Activated CD4-positive, alpha-beta T cell treated with anti-CD3 and anti-CD28 coated beads, Interleukin-2, amount 50 U/mL, for 1 hour (primary cell): ENCODE results near the gene NEIL1.

Experiments used
- DNase-seq: peaks from one replicate; pipeline ENCODE4 v3.0.0-alpha.2; 2020

The NEIL1 gene

DNA sequence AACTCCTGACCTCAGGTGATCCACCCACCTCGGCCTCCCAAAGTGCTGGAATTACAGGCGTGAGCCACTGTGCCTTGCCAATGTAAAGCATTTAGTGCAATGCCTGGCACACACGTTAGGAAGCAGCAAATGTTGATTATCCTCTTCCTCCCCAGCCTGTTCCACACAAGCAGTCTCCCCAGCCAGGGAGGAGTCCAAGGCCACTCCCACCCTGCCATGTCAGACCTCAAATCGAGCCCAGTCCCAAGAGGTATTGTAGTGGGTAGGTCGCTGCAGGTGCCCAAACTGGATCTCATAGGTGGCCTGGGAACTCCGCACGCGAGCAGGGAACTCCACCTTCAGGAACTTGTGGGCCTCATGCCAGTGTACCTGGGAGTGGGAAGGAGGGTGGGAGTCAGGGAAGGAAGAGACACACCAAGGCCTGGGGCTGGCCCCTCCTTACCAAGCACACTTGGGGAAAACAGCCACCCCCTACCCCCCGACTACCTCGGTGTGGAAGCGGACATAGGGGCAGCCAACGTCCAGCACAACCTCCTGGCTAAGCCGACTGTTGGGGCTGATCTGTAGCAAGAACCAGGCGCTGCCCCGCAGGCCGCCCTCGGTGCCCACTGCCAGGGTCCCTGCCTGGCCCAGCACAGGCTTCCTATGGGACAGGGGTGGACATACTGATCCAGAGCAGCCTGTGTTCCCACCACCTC, 11.3 kb downstream of the NEIL1 start:
- DNase-seq: no peak

GRCh38 chr15:75358771-75359536, 12.1 kb downstream of the NEIL1 start:
- no peak for DNase-seq

DNA sequence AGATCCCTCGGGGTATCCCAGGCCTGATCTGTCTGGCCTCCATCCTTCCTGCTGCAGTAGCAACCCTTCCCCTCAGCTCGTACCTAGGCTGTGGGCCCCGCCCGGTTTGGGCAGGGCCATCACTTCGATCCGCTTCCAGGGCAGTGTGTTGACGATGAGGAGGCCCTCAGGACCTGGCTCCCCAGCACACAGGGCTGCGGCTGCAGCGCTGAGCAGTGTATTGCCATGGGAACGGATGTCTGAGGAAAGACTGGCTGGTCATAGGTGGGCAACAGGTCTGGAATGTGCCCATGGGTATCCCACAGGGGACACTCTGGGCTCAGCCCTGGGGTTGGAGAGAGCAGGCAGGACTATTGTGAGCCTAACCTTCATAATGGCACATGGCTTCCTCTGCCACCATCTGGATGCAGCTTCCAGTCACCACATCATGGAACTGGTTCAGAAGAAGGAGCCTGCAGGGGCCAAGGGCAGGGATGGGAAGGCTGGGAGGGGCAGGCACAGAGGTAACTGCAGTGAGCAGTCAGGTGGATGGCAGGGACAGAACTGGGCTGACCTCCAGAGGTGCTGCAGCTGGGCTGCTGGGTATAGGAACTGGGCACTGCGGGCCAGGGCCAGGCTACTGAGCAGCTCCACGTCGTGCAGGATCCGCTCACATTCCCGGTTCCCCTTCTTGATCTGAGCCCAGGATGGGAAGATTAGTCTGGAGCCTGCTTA, 12.9 kb downstream of the NEIL1 start:
- no peak for DNase-seq

DNA sequence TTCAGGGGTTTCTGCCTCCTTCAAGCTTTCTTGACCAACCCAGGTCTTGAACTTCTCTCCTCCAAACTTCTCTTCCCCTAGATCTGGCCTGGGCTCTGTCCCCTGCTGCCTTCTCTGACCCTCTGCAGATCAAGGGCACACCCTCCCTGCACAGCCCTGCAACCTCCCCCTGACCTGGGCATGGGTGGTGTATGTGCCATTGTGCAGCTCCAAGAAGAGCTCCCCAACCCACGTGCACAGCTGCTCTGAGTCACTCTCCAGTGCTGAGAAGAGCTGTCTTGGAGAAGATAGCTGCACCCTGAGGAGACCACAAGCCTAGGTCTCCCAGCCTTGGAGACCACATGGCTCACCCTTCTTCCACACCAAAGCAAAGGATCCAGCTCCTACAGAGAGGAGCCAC, 13.6 kb downstream of the NEIL1 start:
- no peak for DNase-seq

DNA sequence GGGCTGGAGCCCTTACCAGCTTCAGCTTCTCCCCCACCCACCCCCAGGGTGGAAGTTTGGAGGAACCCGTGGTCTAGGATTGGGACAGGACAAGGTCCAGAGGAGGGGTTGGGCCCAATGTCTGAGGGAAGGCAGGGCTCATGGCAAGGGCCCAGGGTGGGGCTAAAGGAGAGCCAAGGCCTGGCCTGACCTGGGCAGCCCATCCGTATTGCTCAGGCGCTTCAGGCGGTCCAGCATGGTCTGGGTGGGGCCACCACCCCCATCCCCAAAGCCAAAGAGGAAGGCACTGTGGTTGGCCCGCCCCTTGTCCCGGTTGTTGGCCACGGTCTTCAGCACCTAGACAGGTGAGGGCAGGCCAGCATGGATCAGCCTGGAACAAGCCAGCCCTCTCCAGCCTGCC, 14.0 kb downstream of the NEIL1 start:
- no peak for DNase-seq

DNA sequence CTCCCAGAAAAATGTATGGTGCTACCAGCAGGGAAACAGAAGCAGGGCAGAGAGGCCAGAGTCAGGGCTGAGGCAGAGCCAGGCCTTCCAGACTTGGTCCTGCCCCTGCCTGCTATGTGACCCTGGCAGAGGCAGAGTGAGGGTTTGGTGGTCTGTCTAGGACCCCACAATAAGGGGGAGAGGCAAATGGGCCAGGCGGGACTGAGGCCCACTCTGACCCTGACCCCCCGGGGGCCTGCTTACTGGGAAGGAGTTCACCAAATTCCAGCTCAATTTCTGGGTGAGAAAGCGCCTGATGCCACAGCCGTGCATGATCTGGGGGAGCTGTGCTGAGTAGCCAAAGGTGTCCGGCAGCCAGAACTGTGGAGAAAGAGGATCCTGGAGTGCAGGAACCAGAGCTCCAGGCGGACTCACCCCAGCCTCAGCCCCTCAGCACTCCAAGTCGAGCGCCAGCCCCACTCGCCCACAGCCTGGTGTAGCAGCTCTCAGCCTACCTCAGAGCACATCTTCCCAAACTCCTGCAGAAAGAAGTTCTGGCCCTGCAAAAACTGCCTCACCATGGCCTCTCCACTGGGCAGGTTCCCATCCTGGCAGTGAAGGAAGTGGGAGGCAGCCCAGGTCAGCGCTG, 14.6 kb downstream of the NEIL1 start:
- DNase-seq: no peak

DNA sequence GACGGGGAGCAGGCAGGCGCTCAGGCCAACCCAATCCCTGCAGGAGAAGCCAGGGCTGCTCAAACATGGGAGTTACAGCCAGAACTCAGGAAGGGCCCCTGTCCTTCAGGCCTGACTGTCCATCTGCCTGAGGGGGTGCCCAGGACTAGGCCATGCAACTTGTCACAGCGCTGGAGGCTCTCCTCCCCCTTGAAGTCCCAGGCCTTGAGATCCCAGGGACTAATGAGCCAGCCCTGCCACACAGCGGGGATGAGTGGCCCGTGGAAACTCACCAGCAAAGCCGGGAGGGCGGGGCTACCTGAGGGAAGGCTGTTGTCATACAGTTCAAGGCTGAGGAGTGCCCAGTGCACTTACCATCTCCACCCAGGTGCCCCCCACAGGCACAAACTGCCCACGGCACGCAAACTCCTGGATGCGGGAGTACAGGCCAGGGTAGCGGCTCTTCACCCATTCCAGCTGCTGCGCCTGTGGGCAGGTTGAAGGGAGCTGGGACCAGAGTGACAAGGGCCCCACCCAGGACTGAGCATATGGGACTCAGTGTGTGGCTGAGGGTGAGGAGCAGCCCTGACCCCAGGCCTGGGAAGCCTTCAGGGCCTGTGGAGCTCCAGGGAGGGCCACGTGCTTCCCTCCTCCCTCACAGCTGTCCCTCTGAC, 15.3 kb downstream of the NEIL1 start:
- no peak for DNase-seq

GRCh38 chr15:75362642-75363249, 15.9 kb downstream of the NEIL1 start:
- no peak for DNase-seq

DNA sequence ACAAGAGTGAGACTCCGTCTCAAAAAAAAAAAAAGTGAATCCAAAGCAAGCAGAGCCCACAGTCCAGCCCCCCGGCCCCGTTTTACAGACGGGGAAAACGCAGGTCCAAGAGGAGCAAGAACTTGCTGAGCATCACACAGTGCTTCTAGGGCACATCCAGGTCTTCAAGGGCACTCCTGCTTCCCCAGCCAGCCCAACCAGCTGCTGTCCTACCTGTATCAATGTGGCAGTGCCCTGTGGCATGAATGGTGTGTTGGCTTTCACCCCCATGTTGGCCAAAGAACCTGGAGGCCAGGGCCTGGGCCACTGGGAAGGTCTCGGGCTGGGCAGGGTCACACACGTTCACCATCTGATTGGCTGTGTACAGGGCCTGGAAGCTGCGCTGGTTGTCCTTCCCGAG, 16.9 kb downstream of the NEIL1 start:
- DNase-seq: no peak

- no peak for DNase-seq
These were observed 18.0 kb downstream of the NEIL1 start for GRCh38 chr15:75364881-75365280.

- no peak for DNase-seq
These were observed 19.3 kb downstream of the NEIL1 start for GRCh38 chr15:75366163-75366562.

DNA sequence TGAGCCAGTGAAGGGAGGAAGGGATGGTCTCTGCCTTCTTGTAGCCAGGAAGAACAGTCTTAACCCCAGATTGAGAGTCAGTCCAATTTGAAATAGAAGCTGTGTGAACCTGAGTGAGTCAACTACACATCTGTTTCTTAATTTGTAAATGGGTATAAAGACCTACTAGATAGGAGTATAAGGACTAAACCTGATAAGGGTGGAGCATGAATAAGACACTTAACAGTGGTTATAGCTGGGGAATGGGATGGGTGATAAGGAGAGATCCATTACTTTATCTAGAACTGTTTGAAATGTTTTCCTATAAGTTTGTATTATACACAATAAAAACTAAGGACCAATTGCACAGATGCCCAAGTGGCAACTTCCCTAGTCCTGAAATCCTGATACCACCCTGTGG, 20.2 kb downstream of the NEIL1 start:
- no peak for DNase-seq

GRCh38 chr15:75367406-75367912, 20.6 kb downstream of the NEIL1 start:
- no peak for DNase-seq

DNA sequence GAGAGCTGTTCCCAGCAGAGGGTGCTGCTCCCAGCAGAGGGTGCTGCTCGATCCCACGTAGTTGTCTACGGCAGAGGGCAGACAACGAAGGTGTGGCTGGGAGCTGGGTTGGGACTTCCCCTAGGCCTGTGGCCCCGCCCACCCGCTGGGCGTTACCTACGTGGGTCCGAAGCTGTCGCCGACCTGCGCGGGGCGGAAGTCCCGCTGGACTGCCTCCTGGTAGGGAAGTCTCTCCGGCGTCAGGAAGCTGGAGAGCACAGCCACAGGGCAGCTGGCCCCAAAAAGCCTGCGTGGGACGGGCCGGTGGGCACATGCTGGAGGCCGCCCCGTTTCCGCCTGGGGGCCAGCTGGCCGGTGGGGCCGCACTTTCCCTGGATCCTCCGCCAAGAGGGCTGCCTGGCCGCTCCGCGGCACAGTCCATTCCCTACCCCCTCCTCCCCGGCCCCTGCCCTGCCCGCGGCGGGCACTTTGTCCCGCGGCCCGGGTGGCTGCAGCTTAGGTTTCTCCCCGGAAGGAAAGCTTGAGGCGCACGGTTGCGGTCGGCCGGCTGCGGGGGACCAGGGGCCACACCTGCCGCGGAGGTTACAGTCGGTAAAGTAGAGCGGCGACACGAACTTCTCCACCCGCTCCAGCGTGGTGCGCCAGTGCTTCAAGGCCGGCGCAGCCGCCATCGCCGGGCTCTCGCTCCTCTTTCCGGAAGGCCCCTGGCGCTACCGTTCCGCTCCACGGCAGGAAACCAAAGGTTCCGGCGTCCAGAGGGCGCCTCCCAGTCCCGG, 21.3 kb downstream of the NEIL1 start, which contains the start of gene MAN2C1:
Gene MAN2C1 (minus strand): TSS at position 695 of the 776 bp plus-strand sequence. CDS start 24 bp downstream, at position 671.
- peak; percentile 89 for DNase-seq

DNA sequence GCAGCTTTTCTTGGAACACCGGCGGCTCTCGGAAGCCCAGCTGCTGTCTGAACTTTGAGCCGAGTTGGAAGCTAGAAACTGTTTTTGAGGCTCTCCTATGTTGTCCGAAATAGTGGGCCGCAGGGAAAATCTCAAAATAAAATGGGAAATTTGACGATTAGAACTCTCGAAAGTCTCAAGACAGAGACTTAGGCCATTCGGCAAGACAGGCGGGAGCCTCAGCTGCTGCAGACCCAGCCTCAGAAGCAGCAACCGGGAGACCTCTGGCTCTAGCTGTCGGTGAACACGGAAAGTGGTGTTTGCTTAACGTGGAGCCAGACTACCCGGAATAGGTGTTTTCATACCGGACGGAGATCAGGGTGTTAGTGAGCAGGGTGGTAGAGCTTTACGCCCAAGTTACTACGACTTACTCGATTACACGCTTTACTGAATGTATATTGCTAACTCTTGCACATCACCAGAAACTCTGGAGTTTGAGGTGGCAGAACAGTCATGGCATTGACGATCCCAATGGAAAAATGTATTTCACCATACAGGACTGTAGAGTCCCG, 21.9 kb downstream of the NEIL1 start:
- DNase-seq: no peak

DNA sequence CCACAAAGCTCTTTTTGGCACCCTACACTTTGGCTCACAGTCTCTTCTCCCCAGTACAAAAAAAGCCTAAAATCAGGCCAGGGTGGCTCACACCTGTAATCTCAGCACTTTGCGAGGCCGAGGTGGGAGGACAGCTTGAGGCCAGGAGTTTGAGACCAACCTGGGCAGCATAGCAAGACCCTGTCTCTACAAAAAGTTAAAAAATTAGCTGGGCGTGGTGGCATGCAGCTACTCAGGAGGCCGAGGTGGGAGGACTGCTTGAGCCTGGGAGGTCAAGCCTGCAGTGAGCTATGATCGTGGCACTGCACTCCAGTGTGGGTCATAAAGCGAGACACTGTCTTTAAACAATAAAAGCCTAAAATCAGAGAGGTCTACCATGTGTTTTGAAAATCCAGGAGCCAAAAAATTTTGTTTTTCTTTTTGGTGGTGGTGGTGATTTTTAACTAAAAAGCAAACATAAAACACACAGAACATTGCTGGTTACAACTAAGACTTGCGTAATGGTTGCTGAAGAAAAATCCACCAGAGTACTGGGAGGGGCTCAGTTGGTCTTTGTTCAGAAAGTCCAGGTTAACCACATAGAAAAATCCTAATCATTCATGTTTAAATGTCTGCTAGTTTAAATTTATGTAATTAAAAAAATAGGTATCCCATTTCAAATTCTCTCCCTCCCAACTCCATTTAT, 23.2 kb downstream of the NEIL1 start:
- DNase-seq: no peak

DNA sequence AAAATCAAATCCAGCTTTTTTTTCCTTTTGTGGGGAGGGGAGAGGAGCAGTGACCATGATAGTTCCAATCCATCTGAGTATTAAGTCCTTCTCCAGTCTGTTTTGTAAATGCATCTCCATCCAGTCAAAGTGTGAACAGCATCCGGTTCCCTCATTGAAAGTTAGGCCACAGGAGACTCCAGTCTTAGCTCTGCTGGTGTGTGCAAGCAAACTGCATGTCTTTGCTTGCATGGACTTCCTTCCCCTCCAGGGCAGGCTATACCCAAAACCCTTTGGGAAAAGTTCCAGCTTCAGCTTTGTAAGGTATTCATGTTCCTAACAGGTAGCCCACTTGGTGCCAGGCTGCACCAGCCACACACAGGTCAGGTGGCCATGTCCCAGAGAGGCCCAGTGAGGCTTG, 24.6 kb downstream of the NEIL1 start:
- no peak for DNase-seq

GRCh38 chr15:75371901-75372688, 25.3 kb downstream of the NEIL1 start:
- no peak for DNase-seq

DNA sequence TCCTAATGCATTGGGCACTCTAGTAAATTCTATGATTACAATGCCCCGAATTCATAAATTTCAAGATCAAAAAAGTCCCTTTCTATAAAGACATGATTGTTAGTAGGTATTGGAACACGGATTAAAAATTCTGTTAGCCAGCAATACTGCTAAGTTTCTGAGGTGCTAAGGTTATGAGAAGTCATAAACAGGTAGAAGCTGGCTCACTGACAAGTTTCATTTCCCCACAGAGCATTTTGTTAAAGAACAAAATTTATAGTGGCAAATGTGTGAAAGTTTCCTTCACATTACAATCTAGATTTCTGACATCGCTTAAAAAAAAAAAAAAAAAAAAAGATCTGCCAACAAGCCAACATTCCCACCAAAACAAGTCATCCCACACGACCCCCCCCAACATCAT, 33.9 kb downstream of the NEIL1 start:
- no peak for DNase-seq
